ENCODE data around the gene NEK2. TPM values are rescaled to one million over a fixed set of nuclear protein-coding genes. Genes with fewer than 3 reads are reported as not detected.

NEK2 gene
- total and polyA plus RNA-seq, 2 of the 13 experiments (the other 11 are each of a cell fraction or from before 2014, with no cell fraction given): 10.9 to 40.8 TPM

DNA sequence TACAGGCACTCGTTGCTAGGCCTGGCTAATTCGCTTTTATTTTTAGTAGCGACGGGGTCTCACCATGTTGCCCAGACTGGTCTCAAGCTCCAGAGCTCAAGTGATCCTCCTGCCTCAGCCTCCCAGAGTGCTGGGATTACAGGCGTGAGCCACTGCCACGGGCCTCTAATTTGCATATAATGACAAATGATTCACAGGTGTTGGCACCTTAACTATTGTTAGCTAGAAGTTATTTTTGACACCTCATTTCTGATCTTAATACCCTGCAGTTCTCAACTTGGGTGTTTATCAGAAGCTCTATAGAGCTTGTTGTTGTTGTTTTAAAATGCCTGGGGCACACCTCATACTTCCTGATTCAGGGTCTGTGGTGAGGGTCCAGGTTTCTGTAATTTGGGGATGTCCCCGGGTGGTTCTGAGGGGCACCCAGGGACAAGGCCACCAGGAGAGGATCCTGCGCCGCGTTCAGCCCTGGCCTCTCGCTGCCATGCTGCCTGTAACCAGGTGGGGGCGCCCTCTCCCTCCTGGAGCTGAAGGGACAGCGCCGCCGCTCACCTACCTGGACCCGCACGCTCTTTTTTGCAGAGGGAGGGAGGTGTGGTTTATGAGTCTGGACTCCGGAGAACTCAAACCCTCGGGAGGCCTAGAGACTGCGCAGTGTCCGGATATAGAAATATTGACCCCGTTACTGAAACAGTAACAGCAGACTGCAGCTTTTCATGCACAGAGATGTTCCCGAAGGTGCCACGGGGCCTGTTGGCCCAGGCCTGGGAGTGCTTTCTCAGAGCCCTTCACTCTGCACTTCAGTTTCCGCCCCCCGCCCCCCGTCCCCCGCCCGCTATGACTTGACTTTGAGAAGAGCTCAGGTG is 23.0 kb upstream of the NEK2 start (continued):
- TF ChIP-seq MEF2D (CRISPR knock-in tag; IDR thresholded peaks at IDR 0.05) (no peak), ZFP37 (CRISPR knock-in tag; IDR thresholded peaks at IDR 0.05; ENCODE audit: borderline replicate concordance) (no peak), ATF7-NPFF (CRISPR knock-in tag; IDR thresholded peaks at IDR 0.05; ENCODE audit: low read depth) (0 out of 2 replicates have a peak, but pooled peaks have one; percentile 35), HOXA5 (CRISPR knock-in tag; IDR thresholded peaks at IDR 0.05) (peak; percentile 60; the same call in 1 of the 2 replicates), CBX5 (CRISPR knock-in tag; IDR thresholded peaks at IDR 0.05; ENCODE audit: borderline replicate concordance) (peak; percentile 20; the same call in 1 of the 2 replicates), ZNF33A (CRISPR knock-in tag; IDR thresholded peaks at IDR 0.05; ENCODE audit: borderline replicate concordance) (no peak), ZNF563 (CRISPR knock-in tag; IDR thresholded peaks at IDR 0.05) (no peak), FOXP1 (IDR thresholded peaks at IDR 0.05) (no peak), FOXP1 (CRISPR knock-in tag; IDR thresholded peaks at IDR 0.05) (no peak), ZNF260 (CRISPR knock-in tag; IDR thresholded peaks at IDR 0.05; ENCODE audit: borderline replicate concordance, low read depth) (no peak), SETDB1 (CRISPR knock-in tag; IDR thresholded peaks at IDR 0.05; ENCODE audit: borderline replicate concordance) (no peak), ZNF816 (CRISPR knock-in tag; IDR thresholded peaks at IDR 0.05; ENCODE audit: borderline replicate concordance) (no peak), GABPB1 (CRISPR knock-in tag; IDR thresholded peaks at IDR 0.05) (peak; percentile 38; the same call in 1 of the 2 replicates), HOXA3 (CRISPR knock-in tag; IDR thresholded peaks at IDR 0.05) (0 out of 2 replicates have a peak, but pooled peaks have one; percentile 52), EP300 (IDR thresholded peaks at IDR 0.05; ENCODE audit: low read depth in 2 of 2, low read length in 2 of 2) (0 out of 4 replicates have a peak, but pooled peaks of 1 of the 2 experiments have one; percentile 33), EP300 (CRISPR knock-in tag; IDR thresholded peaks at IDR 0.05; ENCODE audit: borderline replicate concordance) (no peak), ZNF230 (CRISPR knock-in tag; IDR thresholded peaks at IDR 0.05) (0 out of 2 replicates have a peak, but pooled peaks have one; percentile 39)
- TF ChIP-seq, protein P1, sequence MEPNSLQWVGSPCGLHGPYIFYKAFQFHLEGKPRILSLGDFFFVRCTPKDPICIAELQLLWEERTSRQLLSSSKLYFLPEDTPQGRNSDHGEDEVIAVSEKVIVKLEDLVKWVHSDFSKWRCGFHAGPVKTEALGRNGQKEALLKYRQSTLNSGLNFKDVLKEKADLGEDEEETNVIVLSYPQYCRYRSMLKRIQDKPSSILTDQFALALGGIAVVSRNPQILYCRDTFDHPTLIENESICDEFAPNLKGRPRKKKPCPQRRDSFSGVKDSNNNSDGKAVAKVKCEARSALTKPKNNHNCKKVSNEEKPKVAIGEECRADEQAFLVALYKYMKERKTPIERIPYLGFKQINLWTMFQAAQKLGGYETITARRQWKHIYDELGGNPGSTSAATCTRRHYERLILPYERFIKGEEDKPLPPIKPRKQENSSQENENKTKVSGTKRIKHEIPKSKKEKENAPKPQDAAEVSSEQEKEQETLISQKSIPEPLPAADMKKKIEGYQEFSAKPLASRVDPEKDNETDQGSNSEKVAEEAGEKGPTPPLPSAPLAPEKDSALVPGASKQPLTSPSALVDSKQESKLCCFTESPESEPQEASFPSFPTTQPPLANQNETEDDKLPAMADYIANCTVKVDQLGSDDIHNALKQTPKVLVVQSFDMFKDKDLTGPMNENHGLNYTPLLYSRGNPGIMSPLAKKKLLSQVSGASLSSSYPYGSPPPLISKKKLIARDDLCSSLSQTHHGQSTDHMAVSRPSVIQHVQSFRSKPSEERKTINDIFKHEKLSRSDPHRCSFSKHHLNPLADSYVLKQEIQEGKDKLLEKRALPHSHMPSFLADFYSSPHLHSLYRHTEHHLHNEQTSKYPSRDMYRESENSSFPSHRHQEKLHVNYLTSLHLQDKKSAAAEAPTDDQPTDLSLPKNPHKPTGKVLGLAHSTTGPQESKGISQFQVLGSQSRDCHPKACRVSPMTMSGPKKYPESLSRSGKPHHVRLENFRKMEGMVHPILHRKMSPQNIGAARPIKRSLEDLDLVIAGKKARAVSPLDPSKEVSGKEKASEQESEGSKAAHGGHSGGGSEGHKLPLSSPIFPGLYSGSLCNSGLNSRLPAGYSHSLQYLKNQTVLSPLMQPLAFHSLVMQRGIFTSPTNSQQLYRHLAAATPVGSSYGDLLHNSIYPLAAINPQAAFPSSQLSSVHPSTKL (CRISPR knock-in tag; IDR thresholded peaks at IDR 0.05): peak; percentile 74
- TF ChIP-seq, protein P2, sequence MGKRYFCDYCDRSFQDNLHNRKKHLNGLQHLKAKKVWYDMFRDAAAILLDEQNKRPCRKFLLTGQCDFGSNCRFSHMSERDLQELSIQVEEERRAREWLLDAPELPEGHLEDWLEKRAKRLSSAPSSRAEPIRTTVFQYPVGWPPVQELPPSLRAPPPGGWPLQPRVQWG (CRISPR knock-in tag; IDR thresholded peaks at IDR 0.05; ENCODE audit: borderline replicate concordance, low read depth): no peak
- TF ChIP-seq, protein P3, sequence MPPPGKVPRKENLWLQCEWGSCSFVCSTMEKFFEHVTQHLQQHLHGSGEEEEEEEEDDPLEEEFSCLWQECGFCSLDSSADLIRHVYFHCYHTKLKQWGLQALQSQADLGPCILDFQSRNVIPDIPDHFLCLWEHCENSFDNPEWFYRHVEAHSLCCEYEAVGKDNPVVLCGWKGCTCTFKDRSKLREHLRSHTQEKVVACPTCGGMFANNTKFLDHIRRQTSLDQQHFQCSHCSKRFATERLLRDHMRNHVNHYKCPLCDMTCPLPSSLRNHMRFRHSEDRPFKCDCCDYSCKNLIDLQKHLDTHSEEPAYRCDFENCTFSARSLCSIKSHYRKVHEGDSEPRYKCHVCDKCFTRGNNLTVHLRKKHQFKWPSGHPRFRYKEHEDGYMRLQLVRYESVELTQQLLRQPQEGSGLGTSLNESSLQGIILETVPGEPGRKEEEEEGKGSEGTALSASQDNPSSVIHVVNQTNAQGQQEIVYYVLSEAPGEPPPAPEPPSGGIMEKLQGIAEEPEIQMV (CRISPR knock-in tag; IDR thresholded peaks at IDR 0.05; ENCODE audit: low read depth): no peak
- TF ChIP-seq, protein P4, sequence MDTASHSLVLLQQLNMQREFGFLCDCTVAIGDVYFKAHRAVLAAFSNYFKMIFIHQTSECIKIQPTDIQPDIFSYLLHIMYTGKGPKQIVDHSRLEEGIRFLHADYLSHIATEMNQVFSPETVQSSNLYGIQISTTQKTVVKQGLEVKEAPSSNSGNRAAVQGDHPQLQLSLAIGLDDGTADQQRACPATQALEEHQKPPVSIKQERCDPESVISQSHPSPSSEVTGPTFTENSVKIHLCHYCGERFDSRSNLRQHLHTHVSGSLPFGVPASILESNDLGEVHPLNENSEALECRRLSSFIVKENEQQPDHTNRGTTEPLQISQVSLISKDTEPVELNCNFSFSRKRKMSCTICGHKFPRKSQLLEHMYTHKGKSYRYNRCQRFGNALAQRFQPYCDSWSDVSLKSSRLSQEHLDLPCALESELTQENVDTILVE (CRISPR knock-in tag; IDR thresholded peaks at IDR 0.05): peak; percentile 40; the same call in 1 of the 2 replicates

All from HepG2 (cell line).